ENCODE data around the gene MAPK1IP1L. TPM values are rescaled to one million over a fixed set of nuclear protein-coding genes. Genes with fewer than 3 reads are reported as not detected.
"Not testable (repeated sequence)": the region's sequence is repeated elsewhere in the genome, so short reads cannot be mapped to it uniquely, and the experiment has no call there.

MAPK1IP1L gene
- 79.4 and 92.6 TPM in 2 replicates for total RNA-seq (2014; rRNA removed; shearing (Covaris generic))
- polyA plus RNA-seq (2016; fragmentation: Nextera tagmentation; extraction: Ambion mirVana), result 89.0 and 92.5 TPM in 2 replicates

DNA sequence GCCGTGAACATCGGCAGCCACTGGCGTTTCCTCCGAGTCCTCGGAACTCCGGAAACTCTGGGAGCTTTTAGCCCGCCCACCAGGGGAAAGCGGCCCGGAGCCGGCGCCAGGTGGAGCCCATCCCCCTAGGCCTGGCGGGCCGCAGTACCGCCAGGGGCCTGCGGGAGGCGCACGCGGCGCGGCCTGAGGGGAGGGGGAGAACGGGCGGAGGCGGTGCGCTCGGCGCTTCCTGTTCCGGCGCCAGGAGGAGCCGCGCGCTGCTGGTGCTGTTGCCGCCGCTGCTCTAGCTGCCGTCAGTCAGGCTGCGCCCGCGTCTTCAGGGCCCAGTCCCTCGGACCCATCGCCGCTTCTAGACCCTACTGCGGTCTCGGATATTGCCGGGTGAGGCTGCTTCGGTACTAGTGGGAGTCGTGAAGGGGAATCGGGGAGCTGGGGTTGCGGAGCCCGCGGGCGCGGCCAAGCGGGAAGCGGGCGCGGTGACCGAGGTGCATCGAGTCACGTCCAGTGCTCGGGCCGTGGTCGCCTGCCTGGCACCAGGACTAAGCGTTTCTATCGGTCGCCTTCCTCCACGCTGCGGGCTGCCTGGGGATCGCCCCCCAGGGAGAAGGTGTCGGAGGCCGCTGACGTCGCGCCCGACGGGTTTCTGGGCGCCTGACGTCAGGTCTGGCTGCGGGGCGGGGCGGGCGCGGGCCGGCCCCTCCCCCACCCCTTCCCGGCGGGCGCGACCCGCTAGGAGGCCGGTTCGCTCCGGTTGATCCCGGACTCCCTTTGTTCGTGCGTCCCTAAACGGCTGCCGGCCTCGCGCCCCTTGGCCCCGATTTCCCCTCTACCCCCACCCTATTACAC is at the start of gene MAPK1IP1L:
Gene MAPK1IP1L, plus strand, starts transcription at position 225 of the 846 bp plus-strand sequence. CDS start 10,037 bp downstream, outside the sequence.
- DNase-seq, result peak; percentile 96
- Histone ChIP-seq H3K27me3 (replicated peaks; ENCODE audit: insufficient read depth) (no peaks in the 10 kb centered on the region), H3K4me3 (peak within 1 kb of the TSS; percentile 90), H3K36me3 (ENCODE audit: low read depth) (peaks cover 11% of the 10 kb centered on the region; the same call in 1 of the 2 replicates), H3K9ac (peak within 1 kb of the TSS; percentile 99), H3K9me3 (ENCODE audit: low read depth) (no peaks in the 10 kb centered on the region), H3K9me2 (ENCODE audit: insufficient read depth) (no peaks in the 10 kb centered on the region), H4K20me1 (ENCODE audit: insufficient read depth) (peaks cover 10% of the 10 kb centered on the region), H3K79me2 (ENCODE audit: insufficient read depth) (peaks cover 46% of the 10 kb centered on the region), H3F3A (ENCODE audit: insufficient read depth) (peaks cover 30% of the 10 kb centered on the region), H3K4me2 (ENCODE audit: unreplicated experiment) (peak within 1 kb of the TSS; percentile 100), H3K4me1 (ENCODE audit: insufficient read depth) (peaks cover 18% of the 10 kb centered on the region), H2AFZ (peak within 1 kb of the TSS; percentile 81), H3K27ac (peak within 1 kb of the TSS; percentile 97)
- in situ Hi-C loops (cut with MboI), result no loop called here
- TF ChIP-seq EZH2phosphoT487 (IDR thresholded peaks at IDR 0.05; ENCODE audit: insufficient read depth, low read depth), result no peak
- no peak for TF ChIP-seq EZH2 (IDR thresholded peaks at IDR 0.05; ENCODE audit: insufficient read depth, poor library complexity, severe bottlenecking)
- 1% methylated on average over 48 to 70 of the region's 98 CpGs for WGBS, 2 experiments (ENCODE audit: low coverage in 1 of 2, low lambda C conversion rate in 2 of 2, missing lambda C conversion rate in 2 of 2)

DNA sequence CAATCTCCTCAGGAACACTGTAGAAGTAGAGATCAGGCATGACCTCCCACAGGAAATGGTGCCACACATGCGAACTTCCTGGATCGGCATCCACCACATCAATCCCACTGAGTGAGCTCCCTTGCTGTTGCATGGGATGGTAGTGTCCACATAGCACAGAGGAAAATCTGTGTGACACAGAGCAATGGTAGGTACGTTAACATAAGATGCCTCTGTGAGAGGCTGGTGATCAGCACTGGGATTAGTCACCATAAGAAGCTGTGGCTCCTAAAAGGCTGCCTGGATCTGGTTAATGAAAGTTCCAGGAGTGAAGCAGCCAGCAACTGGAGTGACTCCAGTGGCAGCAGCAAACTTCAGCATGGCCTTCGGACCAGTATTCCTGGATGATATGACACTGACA is 46.4 kb upstream of the MAPK1IP1L start:
- Histone ChIP-seq H3F3A (ENCODE audit: insufficient read depth) (no peaks in the 10 kb centered on the region), H3K9ac (no peak overlapping the region), H3K9me3 (ENCODE audit: low read depth) (no peaks in the 10 kb centered on the region), H3K36me3 (ENCODE audit: low read depth) (peaks cover 10% of the 10 kb centered on the region), H3K4me1 (ENCODE audit: insufficient read depth) (no peaks in the 10 kb centered on the region), H2AFZ (no peak overlapping the region), H3K4me3 (no peak overlapping the region), H3K27ac (no peak overlapping the region), H3K27me3 (replicated peaks; ENCODE audit: insufficient read depth) (no peaks in the 10 kb centered on the region), H3K9me2 (ENCODE audit: insufficient read depth) (0 out of 2 replicates have a peak, but pooled peaks cover 3% of the 10 kb centered on the region), H3K79me2 (ENCODE audit: insufficient read depth) (no peaks in the 10 kb centered on the region), H3K4me2 (ENCODE audit: unreplicated experiment) (no peak overlapping the region), H4K20me1 (ENCODE audit: insufficient read depth) (no peaks in the 10 kb centered on the region)
- TF ChIP-seq EZH2phosphoT487 (IDR thresholded peaks at IDR 0.05; ENCODE audit: insufficient read depth, low read depth) (no peak), EZH2 (IDR thresholded peaks at IDR 0.05; ENCODE audit: insufficient read depth, poor library complexity, severe bottlenecking) (no peak)
- WGBS, 2 experiments (ENCODE audit: low coverage in 1 of 2, low lambda C conversion rate in 2 of 2, missing lambda C conversion rate in 2 of 2), result 93% methylated on average over 4 of the region's 4 CpGs
- in situ Hi-C loops (cut with MboI), result no loop called here
- peak; percentile 49 for DNase-seq

DNA sequence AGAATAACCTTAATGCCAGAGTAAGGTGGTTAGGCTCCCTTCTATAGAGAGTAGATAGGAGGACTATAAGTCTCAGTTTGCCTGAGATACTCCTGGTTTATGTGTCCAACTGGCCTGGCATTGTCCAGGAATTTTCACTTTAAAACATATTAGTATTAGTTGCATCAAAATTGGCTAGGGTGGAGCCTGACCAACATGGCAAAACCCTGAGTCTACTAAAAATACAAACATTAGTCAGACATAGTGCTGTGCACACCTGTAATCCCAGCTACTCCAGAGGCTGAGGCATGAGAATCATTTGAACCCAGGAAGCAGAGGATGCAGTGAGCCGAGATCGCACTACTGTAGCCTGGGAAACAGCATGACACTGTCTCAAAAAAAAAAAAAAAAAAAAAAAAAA is 36.4 kb upstream of the MAPK1IP1L start:
- Histone ChIP-seq H3K79me2 (ENCODE audit: insufficient read depth) (peaks cover 12% of the 10 kb centered on the region; the same call in 1 of the 2 replicates), H3F3A (ENCODE audit: insufficient read depth) (0 out of 2 replicates have a peak, but pooled peaks cover 3% of the 10 kb centered on the region), H2AFZ (no peak overlapping the region), H3K4me1 (ENCODE audit: insufficient read depth) (peaks cover 4% of the 10 kb centered on the region; the same call in 1 of the 2 replicates), H3K4me2 (ENCODE audit: unreplicated experiment) (no peak overlapping the region), H3K27ac (no peak overlapping the region), H3K36me3 (ENCODE audit: low read depth) (0 out of 2 replicates have a peak, but pooled peaks cover 4% of the 10 kb centered on the region), H4K20me1 (ENCODE audit: insufficient read depth) (no peaks in the 10 kb centered on the region), H3K9ac (no peak overlapping the region), H3K27me3 (replicated peaks; ENCODE audit: insufficient read depth) (no peaks in the 10 kb centered on the region), H3K9me3 (ENCODE audit: low read depth) (no peaks in the 10 kb centered on the region), H3K4me3 (no peak overlapping the region), H3K9me2 (ENCODE audit: insufficient read depth) (no peaks in the 10 kb centered on the region)
- 90 to 92% methylated on average over 2 of the region's 2 CpGs for WGBS, 2 experiments (ENCODE audit: low coverage in 1 of 2, low lambda C conversion rate in 2 of 2, missing lambda C conversion rate in 2 of 2)
- TF ChIP-seq EZH2 (IDR thresholded peaks at IDR 0.05; ENCODE audit: insufficient read depth, poor library complexity, severe bottlenecking) (no peak), EZH2phosphoT487 (IDR thresholded peaks at IDR 0.05; ENCODE audit: insufficient read depth, low read depth) (no peak)
- in situ Hi-C loops (cut with MboI), result no loop called here
- DNase-seq, result no peak

DNA sequence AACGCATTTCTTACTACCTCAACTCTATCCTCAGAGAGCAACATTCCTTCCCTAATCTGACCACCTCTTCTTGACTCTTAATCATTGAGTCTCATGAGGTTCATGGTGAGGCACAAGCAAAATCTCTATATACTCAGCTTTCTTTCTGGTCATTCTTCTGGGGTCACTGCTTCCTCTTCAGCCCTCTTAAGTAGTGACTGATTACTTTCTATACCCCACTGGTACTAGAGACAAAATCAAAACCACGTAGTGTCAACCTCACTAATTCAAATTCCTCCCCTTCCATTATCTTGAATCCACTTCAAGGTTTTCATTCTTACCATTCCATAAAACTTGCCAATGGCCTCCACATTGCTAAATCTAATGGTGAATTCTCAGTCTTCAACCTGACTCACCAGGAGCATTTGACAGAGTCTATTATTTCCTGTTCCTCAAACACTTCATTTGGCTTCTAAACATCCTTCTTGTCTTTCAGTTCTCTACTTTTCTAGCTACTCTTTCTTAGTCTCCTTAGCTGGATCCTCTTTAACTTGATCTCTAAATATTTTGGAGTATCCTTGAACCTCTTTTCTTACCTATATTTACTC is 31.4 kb upstream of the MAPK1IP1L start:
- 80 to 83% methylated on average over 2 of the region's 2 CpGs for WGBS, 2 experiments (ENCODE audit: low coverage in 1 of 2, low lambda C conversion rate in 2 of 2, missing lambda C conversion rate in 2 of 2)
- Histone ChIP-seq H3K79me2 (ENCODE audit: insufficient read depth) (peaks cover 43% of the 10 kb centered on the region), H4K20me1 (ENCODE audit: insufficient read depth) (no peaks in the 10 kb centered on the region), H3K4me1 (ENCODE audit: insufficient read depth) (peaks cover 14% of the 10 kb centered on the region; the same call in 1 of the 2 replicates), H3K9me3 (ENCODE audit: low read depth) (no peaks in the 10 kb centered on the region), H3K4me3 (no peak overlapping the region), H3K4me2 (ENCODE audit: unreplicated experiment) (peak overlapping the region; percentile 18), H3K27ac (0 out of 2 replicates have a peak overlapping the region, but pooled peaks have one; percentile 28), H3K9me2 (ENCODE audit: insufficient read depth) (no peaks in the 10 kb centered on the region), H3K36me3 (ENCODE audit: low read depth) (0 out of 2 replicates have a peak, but pooled peaks cover 4% of the 10 kb centered on the region), H3F3A (ENCODE audit: insufficient read depth) (0 out of 2 replicates have a peak, but pooled peaks cover 10% of the 10 kb centered on the region), H2AFZ (peak overlapping the region; percentile 65), H3K27me3 (replicated peaks; ENCODE audit: insufficient read depth) (no peaks in the 10 kb centered on the region), H3K9ac (no peak overlapping the region)
- peak; percentile 52 for DNase-seq
- in situ Hi-C loops (cut with MboI), result no loop called here
- TF ChIP-seq EZH2 (IDR thresholded peaks at IDR 0.05; ENCODE audit: insufficient read depth, poor library complexity, severe bottlenecking) (no peak), EZH2phosphoT487 (IDR thresholded peaks at IDR 0.05; ENCODE audit: insufficient read depth, low read depth) (no peak)

DNA sequence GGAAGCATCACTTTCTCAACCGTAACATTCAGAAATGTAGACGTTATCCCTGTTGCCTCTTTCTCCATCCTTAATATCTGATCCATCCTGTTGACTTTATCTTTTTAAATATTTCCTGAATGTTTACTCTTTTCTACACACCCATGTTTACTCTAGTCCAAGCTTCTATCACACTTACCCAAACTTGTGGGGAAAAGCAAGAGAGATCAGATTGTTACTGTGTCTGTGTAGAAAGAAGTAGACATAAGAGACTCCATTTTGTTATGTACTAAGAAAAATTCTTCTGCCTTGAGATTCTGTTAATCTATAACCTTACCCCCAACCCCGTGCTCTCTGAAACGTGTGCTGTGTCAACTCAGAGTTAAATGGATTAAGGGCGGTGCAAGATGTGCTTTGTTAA is 27.1 kb upstream of the MAPK1IP1L start:
- H3K27ac ChIP-seq; DNase-seq; H3K36me3 ChIP-seq (ENCODE audit: low read depth); H2AFZ ChIP-seq; H3K9ac ChIP-seq; H3K9me2 ChIP-seq (ENCODE audit: insufficient read depth); H3K4me2 ChIP-seq (ENCODE audit: unreplicated experiment); H4K20me1 ChIP-seq (ENCODE audit: insufficient read depth); H3K9me3 ChIP-seq (ENCODE audit: low read depth); in situ Hi-C loops (cut with MboI); H3K27me3 ChIP-seq (replicated peaks; ENCODE audit: insufficient read depth); H3K4me3 ChIP-seq: not testable (repeated sequence)
- Histone ChIP-seq H3F3A (ENCODE audit: insufficient read depth) (peaks cover 22% of the 10 kb centered on the region; the same call in 1 of the 2 replicates), H3K4me1 (ENCODE audit: insufficient read depth) (peaks cover 32% of the 10 kb centered on the region), H3K79me2 (ENCODE audit: insufficient read depth) (peaks cover 69% of the 10 kb centered on the region)
- 96 to 100% methylated on average over 2 of the region's 5 CpGs for WGBS, 2 experiments (ENCODE audit: low coverage in 1 of 2, low lambda C conversion rate in 2 of 2, missing lambda C conversion rate in 2 of 2)

Data from GM23248 (cell line).